Measurements from ENCODE around the gene AGBL4. TPM values are rescaled to one million over a fixed set of nuclear protein-coding genes. Genes with fewer than 3 reads are reported as not detected.

Gene AGBL4
- total and polyA plus RNA-seq, 7 experiments from 2014 or later = 0.27 TPM; not detected in 6

DNA sequence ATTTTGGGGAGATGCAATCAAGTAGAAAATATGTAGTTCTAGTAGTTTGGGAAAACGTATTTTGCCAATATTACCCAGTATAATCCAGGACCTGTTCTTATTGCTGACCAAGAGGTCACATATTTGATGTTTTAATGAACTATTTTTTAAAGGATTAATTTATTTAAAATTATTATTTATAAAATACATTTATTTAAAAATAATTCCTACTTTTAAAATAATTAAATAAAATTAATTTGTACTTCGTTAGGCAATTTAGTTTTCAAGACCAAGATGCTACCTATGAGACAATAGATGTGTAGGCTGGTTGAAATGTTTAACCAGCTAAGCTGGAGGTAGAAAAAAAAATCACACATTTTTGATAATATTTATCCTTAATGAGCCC, 1106.7 kb downstream of the AGBL4 start:
- no peaks in the 10 kb centered on the region for H3K36me3 Mint-ChIP-seq
- Histone ChIP-seq H3K36me3 (ENCODE audit: control insufficient read depth in 2 of 3, insufficient read depth in 3 of 3, low read length in 3 of 3) (no peaks in the 10 kb centered on the region), H3K27me3 (ENCODE audit: control insufficient read depth in 2 of 2, insufficient read depth in 2 of 2, low read length in 2 of 2) (no peaks in the 10 kb centered on the region), H3K27ac (ENCODE audit: low read depth, low read length) (no peak overlapping the region), H3K4me3 (ENCODE audit: low read length) (no peak overlapping the region), H3K9me3 (ENCODE audit: control insufficient read depth in 2 of 3, low read length in 3 of 3) (no peaks in the 10 kb centered on the region), H3K4me1 (ENCODE audit: control insufficient read depth in 2 of 2, insufficient read depth in 2 of 2, low read length in 2 of 2) (no peaks in the 10 kb centered on the region)
- no peak for ATAC-seq
- no peaks in the 10 kb centered on the region for H3K9me3 Mint-ChIP-seq
- ChIA-PET POLR2A (no interaction called here), CTCF (no interaction called here)
- no peak overlapping the region for H3K4me3 Mint-ChIP-seq
- H3K4me1 Mint-ChIP-seq = no peaks in the 10 kb centered on the region
- H3K27me3 Mint-ChIP-seq = peaks cover 0 to 9% (median 0%) of the 10 kb centered on the region in 5 donors
- no peak for DNase-seq
- intact Hi-C loops (cut with micrococcal nuclease) = no loop called here
- no peak overlapping the region for H3K27ac Mint-ChIP-seq

GRCh38 chr1:48916130-48917069, 1107.4 kb downstream of the AGBL4 start:
- Histone ChIP-seq H3K36me3 (ENCODE audit: control insufficient read depth in 2 of 3, insufficient read depth in 3 of 3, low read length in 3 of 3) (no peaks in the 10 kb centered on the region), H3K27ac (ENCODE audit: low read depth, low read length) (no peak overlapping the region), H3K9me3 (ENCODE audit: control insufficient read depth in 2 of 3, low read length in 3 of 3) (no peaks in the 10 kb centered on the region), H3K4me3 (ENCODE audit: low read length) (no peak overlapping the region), H3K27me3 (ENCODE audit: control insufficient read depth in 2 of 2, insufficient read depth in 2 of 2, low read length in 2 of 2) (no peaks in the 10 kb centered on the region), H3K4me1 (ENCODE audit: control insufficient read depth in 2 of 2, insufficient read depth in 2 of 2, low read length in 2 of 2) (no peaks in the 10 kb centered on the region)
- Mint-ChIP-seq H3K4me3 (no peak overlapping the region), H3K27me3 (peaks cover 0 to 9% (median 0%) of the 10 kb centered on the region in 5 donors), H3K4me1 (no peaks in the 10 kb centered on the region), H3K9me3 (no peaks in the 10 kb centered on the region), H3K36me3 (no peaks in the 10 kb centered on the region), H3K27ac (no peak overlapping the region)
- intact Hi-C loops (cut with micrococcal nuclease) = no loop called here
- ChIA-PET POLR2A (no interaction called here), CTCF (no interaction called here)
- DNase-seq (no peak), ATAC-seq (no peak)

DNA sequence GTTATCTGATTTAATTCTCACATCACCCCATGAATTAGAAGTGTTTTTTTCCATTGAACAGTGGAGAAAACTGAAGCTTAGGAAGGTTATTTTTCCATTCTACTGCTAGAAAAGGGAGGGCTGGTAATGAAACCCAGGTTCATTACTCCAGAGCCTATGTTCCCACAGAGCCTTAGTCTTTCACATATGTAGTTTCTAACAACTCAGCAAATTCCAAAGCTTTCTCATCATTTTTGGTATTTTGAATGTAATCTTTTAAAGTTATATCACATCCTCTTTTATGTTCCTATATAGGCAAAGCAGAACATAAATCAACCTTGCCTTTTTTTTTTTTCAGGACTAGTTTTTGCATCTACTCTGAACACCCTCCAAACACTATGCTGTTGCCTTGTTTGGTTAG, 1115.1 kb downstream of the AGBL4 start:
- no peaks in the 10 kb centered on the region for H3K9me3 ChIP-seq (ENCODE audit: control insufficient read depth in 2 of 3, low read length in 3 of 3)
- H3K4me3 ChIP-seq (ENCODE audit: low read length) = no peak overlapping the region
- intact Hi-C loops (cut with micrococcal nuclease) = no loop called here
- no peak for ATAC-seq
- Mint-ChIP-seq H3K4me1 (no peaks in the 10 kb centered on the region), H3K9me3 (no peaks in the 10 kb centered on the region), H3K4me3 (no peak overlapping the region), H3K27ac (no peak overlapping the region), H3K27me3 (peaks cover 0 to 13% (median 5%) of the 10 kb centered on the region in 5 donors), H3K36me3 (no peaks in the 10 kb centered on the region)
- H3K4me1 ChIP-seq (ENCODE audit: control insufficient read depth in 2 of 2, insufficient read depth in 2 of 2, low read length in 2 of 2) = no peaks in the 10 kb centered on the region
- ChIA-PET POLR2A (no interaction called here), CTCF (no interaction called here)
- H3K27me3 ChIP-seq (ENCODE audit: control insufficient read depth in 2 of 2, insufficient read depth in 2 of 2, low read length in 2 of 2) = no peaks in the 10 kb centered on the region
- no peaks in the 10 kb centered on the region for H3K36me3 ChIP-seq (ENCODE audit: control insufficient read depth in 2 of 3, insufficient read depth in 3 of 3, low read length in 3 of 3)
- H3K27ac ChIP-seq (ENCODE audit: low read depth, low read length) = no peak overlapping the region
- no peak for DNase-seq

- Histone ChIP-seq H3K27ac (ENCODE audit: low read depth, low read length) (no peak overlapping the region), H3K36me3 (ENCODE audit: control insufficient read depth in 2 of 3, insufficient read depth in 3 of 3, low read length in 3 of 3) (no peaks in the 10 kb centered on the region), H3K27me3 (ENCODE audit: control insufficient read depth in 2 of 2, insufficient read depth in 2 of 2, low read length in 2 of 2) (no peaks in the 10 kb centered on the region), H3K4me1 (ENCODE audit: control insufficient read depth in 2 of 2, insufficient read depth in 2 of 2, low read length in 2 of 2) (no peaks in the 10 kb centered on the region), H3K4me3 (ENCODE audit: low read length) (no peak overlapping the region), H3K9me3 (ENCODE audit: control insufficient read depth in 2 of 3, low read length in 3 of 3) (no peaks in the 10 kb centered on the region)
- ChIA-PET POLR2A (no interaction called here), CTCF (no interaction called here)
- no peaks in the 10 kb centered on the region for H3K36me3 Mint-ChIP-seq
- H3K27ac Mint-ChIP-seq = no peak overlapping the region
- no peaks in the 10 kb centered on the region for H3K4me1 Mint-ChIP-seq
- intact Hi-C loops (cut with micrococcal nuclease) = no loop called here
- DNase-seq (no peak), ATAC-seq (no peak)
- peaks cover 6 to 25% (median 11%) of the 10 kb centered on the region in 5 donors for H3K27me3 Mint-ChIP-seq
- no peak overlapping the region for H3K4me3 Mint-ChIP-seq
- H3K9me3 Mint-ChIP-seq = peaks cover 0 to 4% (median 0%) of the 10 kb centered on the region in 11 donors
These were observed 1117.0 kb downstream of the AGBL4 start for GRCh38 chr1:48906729-48907128.

DNA sequence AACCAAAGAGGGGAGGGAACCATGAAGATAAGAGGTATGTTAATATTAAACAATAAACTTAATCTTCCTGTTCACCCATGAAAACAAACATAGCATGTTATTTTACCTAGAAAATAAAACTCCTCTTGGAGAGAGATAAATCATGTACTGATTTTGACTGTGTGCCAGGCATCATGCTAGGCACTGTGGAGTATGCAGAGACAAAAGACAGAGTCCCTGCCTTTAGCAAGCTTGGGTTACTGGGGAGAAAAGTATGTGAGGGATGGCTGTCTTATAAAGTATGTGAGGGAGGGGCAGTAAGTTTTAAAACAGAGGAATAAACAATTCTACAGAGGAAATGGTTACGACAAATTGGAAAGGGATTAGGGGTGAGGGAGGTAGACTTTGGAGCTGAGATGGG, 1117.6 kb downstream of the AGBL4 start:
- H3K9me3 ChIP-seq (ENCODE audit: control insufficient read depth in 2 of 3, low read length in 3 of 3) = no peaks in the 10 kb centered on the region
- intact Hi-C loops (cut with micrococcal nuclease) = no loop called here
- no peak overlapping the region for H3K27ac ChIP-seq (ENCODE audit: low read depth, low read length)
- peaks cover 6 to 25% (median 11%) of the 10 kb centered on the region in 5 donors for H3K27me3 Mint-ChIP-seq
- ChIA-PET CTCF (no interaction called here), POLR2A (no interaction called here)
- H3K9me3 Mint-ChIP-seq = peaks cover 0 to 4% (median 0%) of the 10 kb centered on the region in 11 donors
- no peaks in the 10 kb centered on the region for H3K4me1 Mint-ChIP-seq
- H3K36me3 ChIP-seq (ENCODE audit: control insufficient read depth in 2 of 3, insufficient read depth in 3 of 3, low read length in 3 of 3) = no peaks in the 10 kb centered on the region
- no peak overlapping the region for H3K4me3 ChIP-seq (ENCODE audit: low read length)
- DNase-seq (no peak), ATAC-seq (no peak)
- no peaks in the 10 kb centered on the region for H3K27me3 ChIP-seq (ENCODE audit: control insufficient read depth in 2 of 2, insufficient read depth in 2 of 2, low read length in 2 of 2)
- no peaks in the 10 kb centered on the region for H3K36me3 Mint-ChIP-seq
- H3K4me1 ChIP-seq (ENCODE audit: control insufficient read depth in 2 of 2, insufficient read depth in 2 of 2, low read length in 2 of 2) = no peaks in the 10 kb centered on the region
- no peak overlapping the region for H3K27ac Mint-ChIP-seq
- no peak overlapping the region for H3K4me3 Mint-ChIP-seq

- no peak overlapping the region for H3K27ac ChIP-seq (ENCODE audit: low read depth, low read length)
- no peak overlapping the region for H3K4me3 ChIP-seq (ENCODE audit: low read length)
- intact Hi-C loops (cut with micrococcal nuclease) = no loop called here
- H3K4me3 Mint-ChIP-seq = no peak overlapping the region
- POLR2A ChIA-PET = no interaction called here
- peaks cover 0 to 7% (median 0%) of the 10 kb centered on the region in 11 donors for H3K9me3 Mint-ChIP-seq
- CTCF ChIA-PET = no interaction called here
- peaks cover 6 to 34% (median 9%) of the 10 kb centered on the region in 5 donors for H3K27me3 Mint-ChIP-seq
- DNase-seq (no peak), ATAC-seq (no peak)
- H3K36me3 Mint-ChIP-seq = no peaks in the 10 kb centered on the region
- no peaks in the 10 kb centered on the region for H3K27me3 ChIP-seq (ENCODE audit: control insufficient read depth in 2 of 2, insufficient read depth in 2 of 2, low read length in 2 of 2)
- no peaks in the 10 kb centered on the region for H3K9me3 ChIP-seq (ENCODE audit: control insufficient read depth in 2 of 3, low read length in 3 of 3)
- no peaks in the 10 kb centered on the region for H3K4me1 ChIP-seq (ENCODE audit: control insufficient read depth in 2 of 2, insufficient read depth in 2 of 2, low read length in 2 of 2)
- H3K36me3 ChIP-seq (ENCODE audit: control insufficient read depth in 2 of 3, insufficient read depth in 3 of 3, low read length in 3 of 3) = no peaks in the 10 kb centered on the region
- no peak overlapping the region for H3K27ac Mint-ChIP-seq
- no peaks in the 10 kb centered on the region for H3K4me1 Mint-ChIP-seq
These were observed 1120.5 kb downstream of the AGBL4 start for GRCh38 chr1:48903291-48903690.

DNA sequence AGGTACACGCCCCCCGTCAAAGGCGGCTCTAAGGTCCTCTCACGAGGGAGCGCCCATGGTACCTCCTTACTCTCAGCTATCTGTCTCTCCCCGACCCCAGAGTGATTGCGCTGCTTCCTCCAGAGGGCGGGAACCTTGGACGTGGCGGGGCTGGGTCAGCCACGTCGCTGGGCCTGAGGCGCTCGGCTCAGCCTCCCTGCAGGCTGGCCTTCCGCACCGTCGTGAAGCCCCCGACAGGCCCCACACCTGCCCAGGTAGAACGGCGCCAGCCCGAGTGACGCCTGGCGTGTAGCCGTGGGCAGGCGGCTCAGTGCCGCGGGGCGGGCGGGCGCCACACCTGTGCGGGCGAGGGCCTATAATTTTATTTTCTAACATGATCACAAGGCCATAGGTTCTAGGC, 1124.9 kb downstream of the AGBL4 start:
- Histone ChIP-seq H3K9me3 (ENCODE audit: control insufficient read depth in 2 of 3, low read length in 3 of 3) (no peaks in the 10 kb centered on the region), H3K27me3 (ENCODE audit: control insufficient read depth in 2 of 2, insufficient read depth in 2 of 2, low read length in 2 of 2) (no peaks in the 10 kb centered on the region), H3K4me1 (ENCODE audit: control insufficient read depth in 2 of 2, insufficient read depth in 2 of 2, low read length in 2 of 2) (no peaks in the 10 kb centered on the region), H3K4me3 (ENCODE audit: low read length) (no peak overlapping the region), H3K27ac (ENCODE audit: low read depth, low read length) (no peak overlapping the region), H3K36me3 (ENCODE audit: control insufficient read depth in 2 of 3, insufficient read depth in 3 of 3, low read length in 3 of 3) (no peaks in the 10 kb centered on the region)
- Mint-ChIP-seq H3K4me3 (no peak overlapping the region), H3K27me3 (peaks cover 0 to 33% (median 17%) of the 10 kb centered on the region in 5 donors), H3K36me3 (no peaks in the 10 kb centered on the region), H3K27ac (no peak overlapping the region), H3K9me3 (peaks cover 0 to 7% (median 0%) of the 10 kb centered on the region in 11 donors), H3K4me1 (no peaks in the 10 kb centered on the region)
- CTCF ChIA-PET = no interaction called here
- ATAC-seq = no peak
- no peak for DNase-seq
- POLR2A ChIA-PET = no interaction called here
- intact Hi-C loops (cut with micrococcal nuclease) = no loop called here

All from naive thymus-derived CD4-positive, alpha-beta T cell (primary cell).